GM18502 (cell line): ENCODE results near the gene HSPB7.
"Not testable (repeated sequence)": the region's sequence is repeated elsewhere in the genome, so short reads cannot be mapped to it uniquely, and the experiment has no call there.

ENCODE experiments used
- ATAC-seq: cut with Tn5 transposase; IDR thresholded peaks from one replicate; pipeline ENCODE4 v1.9.1; 2021; ENCODE audit warnings: mild to moderate bottlenecking; ENCODE audit not compliant: unreplicated experiment, poor library complexity

The HSPB7 gene

GRCh38 chr1:15988856-15989736, 28.7 kb downstream of the HSPB7 start:
- ATAC-seq, result no peak

GRCh38 chr1:15985611-15986297, 32.1 kb downstream of the HSPB7 start:
- ATAC-seq, result no peak

GRCh38 chr1:15983275-15983674, 34.6 kb downstream of the HSPB7 start:
- no peak for ATAC-seq

- no peak for ATAC-seq
Measured at GRCh38 chr1:15981679-15982078, 36.2 kb downstream of the HSPB7 start.

GRCh38 chr1:15977947-15978346, 39.9 kb downstream of the HSPB7 start:
- not testable (repeated sequence) for ATAC-seq

GRCh38 chr1:15975805-15976680, 41.8 kb downstream of the HSPB7 start, which contains the start of gene ZBTB17:
TSS of gene ZBTB17 (minus strand) at chr1:15976101. CDS start at chr1:15948495, 27,606 bp downstream.
- ATAC-seq, result peak; percentile 80

GRCh38 chr1:15975358-15975804, 42.5 kb downstream of the HSPB7 start:
- peak; percentile 57 for ATAC-seq

- peak; percentile 34 for ATAC-seq
Measured at GRCh38 chr1:15974855-15975254, 43.0 kb downstream of the HSPB7 start.

GRCh38 chr1:15973772-15974171, 44.1 kb downstream of the HSPB7 start:
- ATAC-seq, result no peak

- no peak for ATAC-seq
Measured at GRCh38 chr1:15972409-15972808, 45.4 kb downstream of the HSPB7 start.

GRCh38 chr1:15970911-15971310, 46.9 kb downstream of the HSPB7 start:
- no peak for ATAC-seq

- ATAC-seq, result no peak
Measured at GRCh38 chr1:15969321-15969880, 48.4 kb downstream of the HSPB7 start.

GRCh38 chr1:15968172-15968571, 49.7 kb downstream of the HSPB7 start:
- no peak for ATAC-seq

- no peak for ATAC-seq
Measured at GRCh38 chr1:15966956-15967344, 50.9 kb downstream of the HSPB7 start.

- peak; percentile 73 for ATAC-seq
Measured at GRCh38 chr1:15966081-15966955, 51.5 kb downstream of the HSPB7 start.

- no peak for ATAC-seq
Measured at GRCh38 chr1:15965228-15965767, 52.5 kb downstream of the HSPB7 start.
